GM19463 (cell line): Measurements from ENCODE around the gene YIPF7.

Source experiments
- ATAC-seq: cut with Tn5 transposase; IDR thresholded peaks from one replicate; pipeline ENCODE4 v1.9.1; 2021; ENCODE audit warnings: mild to moderate bottlenecking, moderate library complexity; ENCODE audit not compliant: unreplicated experiment

The YIPF7 gene

DNA sequence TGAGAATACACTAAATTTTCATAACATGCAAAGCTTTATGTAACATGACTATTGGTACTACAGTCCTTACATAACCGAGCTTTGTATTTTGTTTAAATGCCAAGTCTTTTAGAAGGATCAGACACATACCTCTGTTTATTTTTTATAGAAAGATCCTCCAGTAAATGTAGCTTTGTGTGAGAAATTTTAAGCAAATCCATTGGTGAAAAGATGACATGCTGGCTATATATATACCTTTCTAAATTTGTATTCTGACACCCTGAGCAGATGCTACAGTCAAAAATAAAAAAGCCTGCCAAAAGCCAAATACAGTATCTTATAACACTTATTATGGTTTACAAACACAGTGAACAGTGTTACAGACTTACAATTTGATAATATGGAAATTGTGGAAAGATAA is at the start of gene YIPF7:
Gene YIPF7, minus strand, starts transcription at position 201 of the 400 bp plus-strand sequence. CDS start 1,525 bp downstream, outside the sequence.
- ATAC-seq = no peak

DNA sequence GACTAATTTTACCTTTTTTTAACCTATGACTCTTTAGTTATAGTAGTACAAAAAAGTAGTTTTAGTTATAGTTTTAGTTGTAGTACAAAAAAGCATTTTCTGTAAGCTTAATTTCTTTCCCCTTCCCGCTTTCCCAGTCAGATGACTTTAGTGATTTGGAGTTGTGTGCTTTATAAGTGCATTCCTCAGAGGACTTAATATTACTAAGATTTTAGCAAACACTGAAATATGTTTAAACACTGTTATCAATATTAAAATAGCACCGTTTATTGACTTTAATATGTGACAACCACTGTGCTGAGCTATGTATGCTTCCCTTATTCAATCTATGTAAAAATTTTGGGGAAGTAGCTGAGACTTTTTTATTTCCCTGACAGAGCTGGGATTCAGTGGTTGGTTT is 49.6 kb upstream of the YIPF7 start:
- ATAC-seq = no peak

DNA sequence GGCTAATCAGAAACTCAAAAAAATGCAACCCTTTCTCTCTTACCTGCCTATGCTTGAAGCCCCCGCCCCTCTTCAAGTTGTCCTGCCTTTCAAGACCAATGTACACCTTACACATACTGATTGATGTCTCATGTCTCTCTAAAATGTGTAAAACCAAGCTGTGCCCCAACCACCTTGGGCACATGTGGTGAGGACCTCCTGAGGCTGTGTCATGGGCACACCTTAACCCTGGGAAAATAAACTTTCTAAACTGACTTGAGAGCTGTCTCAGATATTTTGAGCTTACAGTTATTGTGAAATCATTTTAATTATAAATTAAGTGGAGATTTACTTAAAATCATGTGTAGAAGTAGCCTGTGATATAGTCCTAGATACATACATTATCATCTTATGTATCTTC is 49.0 kb upstream of the YIPF7 start:
- ATAC-seq = no peak

DNA sequence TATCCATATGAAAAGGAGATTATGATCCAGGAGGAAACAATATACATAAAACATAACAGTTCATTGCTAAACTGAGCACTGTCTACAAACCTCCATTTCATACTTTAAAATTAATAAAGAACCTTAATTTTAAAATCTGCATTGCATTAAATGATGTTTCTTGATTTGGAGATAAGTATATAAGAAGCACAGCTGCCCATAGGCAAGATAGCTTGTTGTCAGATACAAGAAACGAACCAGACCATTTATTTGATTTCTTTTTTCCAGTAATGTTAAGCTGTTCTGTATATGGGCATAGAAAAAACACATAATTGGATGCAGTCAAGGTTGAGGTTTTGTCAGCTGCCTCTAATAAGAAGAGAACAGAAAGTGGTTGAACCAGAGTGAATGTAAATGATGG is 33.2 kb upstream of the YIPF7 start:
- no peak for ATAC-seq

DNA sequence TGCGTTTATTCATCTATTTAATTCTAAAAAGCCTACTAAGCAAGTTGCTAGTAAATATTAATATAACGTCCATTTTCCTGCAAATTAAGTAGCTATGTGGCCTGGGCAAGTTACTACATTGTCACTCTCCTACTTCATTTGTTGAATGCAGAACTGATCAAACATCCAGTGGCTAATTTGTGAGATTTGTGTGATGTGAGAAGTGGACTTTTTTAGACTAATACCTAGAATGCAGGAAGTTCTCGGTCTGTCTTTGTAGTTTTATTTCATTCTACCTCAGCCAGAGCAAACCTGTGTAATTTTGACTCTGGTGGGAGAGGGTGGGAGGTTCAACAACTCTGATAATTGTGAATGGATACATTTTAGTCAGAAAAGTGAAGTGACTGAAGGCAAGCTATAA is 27.6 kb upstream of the YIPF7 start:
- ATAC-seq = no peak

DNA sequence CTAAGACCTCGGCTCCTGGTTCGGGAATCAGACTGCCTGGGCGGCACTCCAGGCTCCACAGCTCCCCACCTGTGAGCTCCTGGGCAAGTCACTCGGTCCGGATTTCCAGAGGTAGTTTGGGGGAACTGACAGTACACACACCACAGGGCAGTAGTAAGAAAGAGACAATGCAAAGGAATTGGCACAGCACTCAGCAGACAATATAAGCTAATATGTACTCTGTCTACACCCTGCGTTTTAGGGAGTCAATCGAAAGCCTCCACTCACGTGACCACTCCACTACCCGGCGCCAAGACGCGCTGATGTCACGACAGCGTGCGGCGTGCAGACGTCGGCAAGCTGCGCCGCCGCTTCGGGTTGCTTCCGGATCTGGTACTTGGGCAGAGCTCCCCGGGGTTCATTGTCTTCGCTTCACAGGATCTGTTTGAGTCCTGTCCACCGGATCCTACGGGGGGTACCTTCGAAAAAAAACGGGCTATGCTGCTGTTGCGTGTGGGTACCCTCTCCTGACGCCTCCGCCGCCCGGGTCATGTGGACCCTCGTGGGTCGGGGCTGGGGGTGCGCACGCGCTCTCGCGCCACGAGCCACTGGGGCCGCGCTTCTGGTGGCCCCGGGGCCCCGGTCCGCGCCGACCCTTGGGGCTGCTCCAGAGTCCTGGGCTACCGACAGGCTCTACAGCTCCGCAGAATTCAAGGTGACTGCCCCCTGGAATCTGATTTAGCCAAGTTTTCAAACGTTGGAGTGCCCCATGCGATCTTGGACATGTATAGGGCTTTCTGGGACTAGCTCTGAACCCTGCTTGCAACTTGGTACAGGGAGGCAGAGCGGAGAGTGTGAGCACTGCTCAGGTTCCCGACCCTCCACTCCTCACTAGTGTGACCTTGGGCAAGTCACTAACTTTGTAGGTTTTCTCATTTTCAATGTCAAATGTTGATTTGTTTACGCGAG is 26.9 kb upstream of the YIPF7 start, which contains the start of gene GUF1:
Gene GUF1, plus strand, starts transcription at position 327 of the 948 bp plus-strand sequence. Its CDS starts 203 bp downstream, at position 530.
- peak; percentile 95 for ATAC-seq

DNA sequence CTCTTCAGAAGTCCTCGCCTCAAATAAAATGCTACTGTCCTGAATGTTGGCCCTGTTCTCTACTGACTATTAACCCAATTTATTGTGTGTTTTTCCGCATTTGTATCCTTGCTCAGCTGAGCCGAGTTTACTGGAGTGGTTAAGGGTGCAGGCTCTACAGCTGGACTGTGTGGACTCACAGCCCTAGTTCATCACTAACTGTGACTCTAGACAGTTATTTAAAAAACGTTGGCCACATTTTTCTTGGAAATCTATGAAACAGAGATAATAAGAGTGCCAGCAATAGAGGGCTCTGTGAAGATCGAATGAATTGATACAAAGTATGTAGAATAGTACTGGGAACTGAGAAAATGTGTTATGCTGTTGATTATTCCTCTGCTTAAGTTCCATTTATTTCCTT is 23.9 kb upstream of the YIPF7 start:
- no peak for ATAC-seq

DNA sequence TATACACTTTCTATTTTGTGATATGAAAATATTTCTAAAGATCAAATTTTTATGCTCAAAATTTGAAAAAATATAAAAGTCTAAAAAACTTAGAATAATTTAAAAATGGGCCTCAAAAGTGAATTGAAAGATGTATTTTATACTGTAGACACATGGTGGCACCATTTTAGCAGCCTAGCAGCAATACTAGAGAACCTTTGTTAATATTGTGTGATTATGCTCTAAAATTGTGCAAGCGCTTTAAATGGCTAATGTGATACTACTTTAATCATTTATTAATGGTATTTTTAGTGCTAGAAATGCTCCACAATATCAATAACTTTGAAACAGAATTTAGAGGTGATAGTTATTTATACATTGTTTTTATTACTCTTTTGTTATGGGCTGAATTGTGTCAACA is 23.0 kb upstream of the YIPF7 start:
- no peak for ATAC-seq

DNA sequence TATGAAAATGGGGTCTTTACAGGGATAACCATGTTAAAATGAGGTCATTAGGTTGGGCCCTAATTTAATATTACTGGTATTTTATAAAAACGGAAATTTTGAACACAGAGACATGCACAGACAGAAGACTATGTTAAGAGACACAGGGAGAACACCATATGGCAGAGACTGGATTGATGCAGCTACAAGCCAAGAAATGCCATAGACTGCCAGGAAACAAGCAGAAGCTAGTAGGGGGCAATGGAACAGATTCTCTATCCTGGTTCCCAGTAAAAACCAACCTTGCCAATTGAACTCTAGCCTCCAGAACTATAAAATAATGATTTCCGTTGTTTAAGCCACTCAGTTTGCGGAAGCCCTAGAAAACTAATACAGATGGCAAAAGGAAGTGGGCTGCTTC is 20.2 kb upstream of the YIPF7 start:
- ATAC-seq = no peak

DNA sequence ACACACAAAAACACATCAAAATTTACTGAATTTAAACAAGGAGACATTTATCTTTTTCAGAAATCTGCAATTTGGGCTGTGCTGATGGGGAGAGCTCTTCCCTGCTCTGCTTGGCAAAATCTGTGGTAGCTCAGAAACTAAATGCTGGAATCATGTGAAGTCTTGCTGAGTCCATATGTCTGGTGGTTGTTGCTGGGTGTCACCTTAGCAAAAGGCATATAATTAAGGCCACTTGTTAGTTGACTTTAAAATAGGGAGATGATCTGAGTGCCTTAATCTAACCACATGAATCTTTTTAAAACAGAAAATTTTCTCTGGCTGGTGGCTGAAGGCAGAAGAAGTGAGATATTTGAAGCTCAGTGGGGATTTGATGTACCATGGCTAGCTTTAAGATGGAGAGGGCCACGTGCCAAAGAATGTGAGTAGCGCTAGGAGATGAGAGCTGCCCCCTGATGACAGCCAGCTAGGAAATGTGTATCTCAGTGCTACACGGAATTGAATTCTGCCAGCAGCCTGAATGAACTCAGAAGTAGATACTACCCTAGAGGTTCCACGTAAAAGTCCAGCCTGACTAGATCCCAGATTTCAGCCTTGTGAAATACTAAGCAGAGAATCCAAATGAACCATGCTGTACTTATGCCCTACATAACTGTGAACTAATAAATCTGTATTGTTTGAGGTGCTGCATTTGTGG is 19.2 kb upstream of the YIPF7 start:
- ATAC-seq = no peak

DNA sequence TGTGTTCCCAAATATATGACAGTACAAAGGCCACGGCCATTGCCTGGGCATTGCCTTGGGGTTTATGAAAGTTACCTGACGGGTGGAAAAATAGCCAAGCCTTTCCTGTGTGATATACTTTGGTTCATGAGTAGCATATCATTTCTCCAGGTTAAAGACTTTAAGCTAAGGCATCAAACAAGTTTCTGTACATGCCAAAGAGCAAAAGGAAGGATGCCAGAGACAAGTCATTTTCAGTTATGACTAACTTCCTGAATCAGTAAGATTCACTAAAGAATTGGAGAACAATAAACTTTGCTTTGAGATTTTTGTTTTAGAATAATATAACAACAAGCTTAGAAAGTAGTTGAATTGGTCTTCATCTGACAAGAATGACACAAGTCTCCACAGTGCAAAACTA is 17.1 kb upstream of the YIPF7 start:
- ATAC-seq = no peak

DNA sequence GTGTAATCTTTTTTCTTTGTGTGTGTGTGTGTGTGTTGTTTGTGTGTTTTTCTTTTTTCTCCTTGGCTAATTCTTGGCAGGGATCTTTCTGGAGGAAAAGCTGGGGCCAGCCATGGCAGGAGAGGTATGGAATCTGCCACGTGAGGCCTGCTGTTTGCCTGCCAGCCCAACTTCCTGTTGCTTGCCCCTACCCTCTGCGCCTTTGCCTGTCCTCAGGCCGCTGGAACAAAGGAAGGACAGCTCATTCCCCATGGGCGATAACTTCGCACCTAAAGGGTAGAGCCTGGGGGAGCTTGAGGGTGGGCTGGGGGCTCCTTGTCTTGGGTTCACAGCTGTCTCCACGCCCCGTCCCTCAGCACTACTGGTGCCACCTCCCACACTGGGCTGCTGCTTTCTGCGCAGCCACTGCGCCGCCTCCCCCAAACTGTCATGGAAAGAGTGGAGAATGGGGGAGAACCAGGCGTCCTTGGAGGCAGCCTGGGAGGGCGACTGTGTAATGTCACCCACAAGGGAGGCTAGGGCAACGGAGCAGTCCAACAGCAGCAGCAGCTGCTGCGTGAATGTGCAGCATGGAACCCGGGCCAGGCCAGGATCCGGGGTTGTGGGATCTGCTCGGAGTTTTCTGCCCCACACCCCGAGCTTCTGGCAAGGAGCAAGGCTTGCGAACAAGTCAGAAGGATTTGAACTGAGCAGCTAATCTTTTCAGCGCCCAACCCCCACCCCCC is 12.3 kb upstream of the YIPF7 start:
- ATAC-seq = no peak

DNA sequence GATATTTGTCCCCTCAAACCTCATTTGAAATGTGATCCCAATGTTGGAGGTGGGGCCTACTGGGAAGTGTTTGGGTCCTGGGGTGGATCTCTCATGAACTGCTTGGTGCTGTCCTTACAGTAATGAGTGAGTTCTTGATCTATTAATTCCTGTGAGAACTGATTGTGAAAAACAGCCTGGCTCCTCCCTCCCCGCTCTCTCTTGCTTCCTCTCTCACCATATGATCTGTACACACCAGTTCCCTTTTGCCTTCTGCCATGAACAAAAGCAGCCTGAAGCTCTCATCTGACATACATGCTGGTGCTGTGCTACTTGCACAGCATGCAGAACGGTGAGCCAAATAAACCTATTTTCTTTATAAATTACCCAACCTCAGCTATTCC is 11.2 kb upstream of the YIPF7 start:
- no peak for ATAC-seq

DNA sequence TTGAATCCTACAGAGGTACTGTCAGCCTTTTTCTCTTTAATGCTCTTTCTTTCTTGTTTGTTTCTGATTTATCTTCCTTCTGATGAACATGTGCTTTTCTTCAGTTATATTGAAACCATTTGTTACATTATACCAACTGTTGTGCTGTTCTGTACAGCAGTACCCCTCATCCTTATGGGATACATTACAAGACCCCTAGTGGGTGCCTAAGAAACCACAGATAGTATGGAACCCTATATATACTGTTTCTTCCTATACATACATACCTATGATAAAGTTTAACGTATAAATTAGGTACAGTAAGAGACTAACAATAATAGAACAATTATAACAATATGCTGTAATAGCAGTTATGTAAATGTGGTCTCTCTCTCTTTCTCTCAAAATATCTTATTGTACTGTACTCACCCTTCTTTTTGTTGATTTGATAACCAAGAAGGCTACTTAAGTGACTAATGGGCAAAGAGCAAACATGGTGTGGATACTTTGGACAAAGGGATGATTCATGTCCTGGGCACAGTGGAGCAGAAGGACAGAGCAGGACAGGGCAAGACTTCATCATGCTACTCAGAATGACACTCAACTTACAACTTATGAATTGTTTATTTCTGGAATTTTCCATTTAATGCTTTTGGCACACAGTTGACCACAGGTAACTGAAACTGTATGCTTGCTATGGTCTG is 10.7 kb upstream of the YIPF7 start:
- no peak for ATAC-seq

DNA sequence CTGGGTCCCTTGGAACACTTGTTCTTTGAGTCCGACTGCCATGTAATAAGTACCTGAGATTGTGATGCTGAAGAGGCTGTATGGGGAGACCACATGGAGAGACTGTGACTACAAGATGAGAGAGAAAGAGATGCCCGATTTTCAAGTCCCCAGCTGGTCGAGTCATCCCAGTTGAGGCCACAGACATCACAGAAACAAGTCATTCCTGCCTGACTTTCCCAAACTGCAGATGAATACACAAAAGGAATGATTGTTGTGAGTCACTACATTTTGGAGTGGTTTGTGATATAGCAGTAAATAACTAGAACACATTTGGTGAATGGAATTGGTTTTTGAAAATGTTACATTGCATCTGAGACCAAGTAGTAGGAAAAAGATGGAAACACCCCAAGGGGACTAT is 9.0 kb upstream of the YIPF7 start:
- ATAC-seq = no peak

DNA sequence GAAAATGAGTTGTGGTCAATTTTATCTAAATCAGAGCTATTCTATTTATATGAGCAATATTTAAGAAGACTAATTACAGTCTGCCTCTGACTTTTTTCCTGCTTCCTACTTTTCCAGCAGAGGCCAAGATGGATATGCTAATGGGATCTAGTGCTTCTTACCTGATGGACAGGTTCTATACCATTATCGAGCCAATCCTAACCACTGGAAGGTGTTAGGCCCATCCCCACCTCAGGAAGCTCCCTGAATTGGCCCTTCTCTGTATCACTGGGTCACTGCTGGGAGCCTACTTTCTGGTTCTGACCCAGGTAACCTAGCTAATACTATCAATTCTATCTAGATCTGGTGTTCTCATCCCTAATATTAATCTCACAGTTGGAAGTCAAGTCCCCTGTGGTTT is 577 bp upstream of the YIPF7 start:
- no peak for ATAC-seq

DNA sequence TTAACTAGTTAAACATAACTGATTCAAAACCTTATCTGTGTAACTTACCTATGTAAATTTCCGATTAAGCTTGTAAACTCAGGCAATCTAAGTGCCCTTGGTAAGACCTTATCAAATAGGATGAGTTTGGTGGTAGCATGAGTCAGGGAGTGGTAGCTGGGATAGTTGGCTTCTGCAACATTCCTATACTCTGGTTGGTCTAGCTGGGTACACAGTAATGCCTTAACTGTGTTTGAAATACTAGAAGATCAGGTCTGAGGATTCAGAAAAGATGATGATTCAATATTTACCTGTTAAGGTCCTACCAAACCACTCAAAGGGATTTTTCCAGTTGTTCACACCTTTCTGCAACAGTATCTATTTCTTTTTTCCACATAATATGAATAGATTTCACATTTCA is 5.3 kb downstream of the YIPF7 start:
- ATAC-seq = no peak

DNA sequence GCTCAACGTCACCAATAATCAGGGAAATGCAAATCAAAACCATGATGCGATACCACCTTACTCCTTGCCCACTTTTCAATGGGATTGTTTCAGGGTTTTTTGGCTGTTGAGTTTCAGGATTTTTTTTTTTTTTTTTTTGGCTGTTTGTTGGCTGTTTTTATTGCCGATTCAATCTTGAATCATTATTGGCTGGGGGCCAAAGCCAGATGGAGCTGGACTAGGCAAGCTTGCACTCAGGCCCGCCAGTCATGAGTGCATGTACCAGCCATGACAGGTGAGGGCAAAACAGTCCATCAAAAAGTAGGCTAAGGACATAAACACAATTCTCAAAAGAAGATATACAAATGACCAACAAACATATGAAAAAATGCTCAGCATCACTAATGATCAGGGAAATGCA is 13.3 kb downstream of the YIPF7 start:
- ATAC-seq = no peak

DNA sequence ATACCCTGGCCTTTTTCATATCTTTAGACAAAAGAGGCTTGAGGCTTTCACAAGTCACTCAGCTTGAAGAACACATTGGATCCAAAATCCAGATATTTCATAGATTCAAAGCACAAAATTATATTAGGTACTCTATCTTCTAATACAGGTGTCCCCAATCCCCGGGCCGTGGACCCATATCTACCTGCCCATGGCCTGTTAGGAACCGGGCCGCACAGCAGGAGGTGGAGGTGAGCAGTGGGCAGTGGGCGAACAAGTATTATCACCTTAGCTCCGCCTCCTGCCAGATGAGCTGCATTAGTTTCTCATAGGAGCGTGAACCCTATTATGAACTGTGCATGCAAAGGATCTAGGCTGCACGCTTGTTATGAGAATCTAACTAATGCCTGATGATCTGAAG is 18.7 kb downstream of the YIPF7 start:
- ATAC-seq = no peak

DNA sequence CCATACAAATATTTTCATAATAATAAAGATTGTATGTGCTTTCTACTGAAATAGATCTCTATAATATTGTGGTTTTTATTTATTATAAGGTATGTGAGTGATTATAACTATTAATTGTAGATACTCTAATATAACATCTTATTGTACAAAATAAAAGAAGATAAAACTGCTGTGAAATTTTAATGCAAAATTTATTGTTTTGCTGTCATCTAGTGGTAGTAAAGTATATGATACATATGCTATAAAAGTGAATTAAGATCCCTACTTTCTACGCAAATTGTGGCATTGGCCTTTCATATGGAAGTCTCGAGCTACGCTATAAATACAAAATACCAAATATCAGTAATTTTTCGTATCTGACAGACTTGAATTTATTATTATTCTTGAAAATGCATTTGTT is 19.3 kb downstream of the YIPF7 start:
- no peak for ATAC-seq

DNA sequence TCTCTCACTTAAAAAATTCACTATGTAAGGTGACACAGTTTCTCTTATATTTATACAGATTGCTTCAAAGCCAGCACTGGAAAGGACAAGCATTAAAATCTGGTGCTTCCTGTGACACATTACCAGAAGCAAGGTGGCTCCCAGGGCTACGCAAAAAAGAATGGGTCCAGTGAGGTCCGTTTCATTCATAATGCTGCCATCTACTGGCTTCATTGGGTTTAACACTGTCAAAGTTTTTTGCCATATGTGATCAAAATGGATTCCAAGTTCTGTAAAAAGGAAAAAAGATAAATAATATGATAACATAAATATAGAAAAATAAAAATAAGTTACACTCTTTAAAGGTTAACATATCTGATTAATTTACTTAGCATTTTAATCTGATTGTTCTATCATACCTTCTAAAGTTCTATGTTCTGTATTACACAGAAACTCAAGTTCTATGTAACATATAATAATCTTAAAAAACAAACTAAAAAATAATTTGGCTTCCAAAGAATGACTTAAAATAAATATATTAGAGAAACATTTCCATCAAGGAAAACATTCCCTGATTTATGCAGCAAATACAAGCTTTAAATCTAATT is 22.1 kb downstream of the YIPF7 start:
- ATAC-seq = peak; percentile 98
